HCT116 (cell line): ENCODE data around the gene DRD3. TPM values are rescaled to one million over a fixed set of nuclear protein-coding genes. Genes with fewer than 3 reads are reported as not detected.
A peak's percentile ranks its signal among the peaks of the same experiment; 100 is the strongest.

Source experiments
- ATAC-seq: fragments of 200-7000 bp; cut with Tn5 transposase; 2 replicates; pipeline ENCODE4 v1.9.1; 2020; ENCODE audit warnings: mild to moderate bottlenecking, moderate library complexity
- BruUV-seq: library from RNA; stranded (reverse); fragments of 400-500 nt; replicated peaks from 2 replicates; lab custom pipeline; 2021; lab: Mats Ljungman, UMichigan
- CTCF ChIA-PET: fragments of 300-600 bp; sonication (Branson Sonifier 250); formaldehyde crosslinking; loops from one replicate; lab custom pipeline; 2021; ENCODE audit warnings: antibody characterized with exemption; lab: Charles Lee
- POLR2A ChIA-PET: fragments of 300-600, 350-600 bp; sonication (Branson Sonifier 250); formaldehyde crosslinking; loops from one replicate; lab custom pipeline; 2021; ENCODE audit warnings: antibody characterized with exemption; lab: Charles Lee
- RAD21 ChIA-PET, 2 experiments: fragments of 300-600 bp; sonication (Branson Sonifier 250); formaldehyde crosslinking; loops; one replicate each; lab custom pipeline; 2023; ENCODE audit warnings: low total read pairs in 2 of 2; ENCODE audit not compliant: uncharacterized antibody in 2 of 2, unreplicated experiment in 2 of 2, low non-redundant PET in 1 of 2; lab: Charles Lee
- DNase-seq: peaks from one replicate; pipeline ENCODE4 v3.0.0-alpha.2; 2010; ENCODE audit warnings: low read depth, low spot score
- H2AFZ ChIP-seq: fragments of 200-600 bp; shearing (Covaris generic), sonication (generic); 2 replicates; pipeline ENCODE4 v1.6.1; 2017; ENCODE audit warnings: low read depth, mixed run types, mixed read lengths, antibody characterized with exemption, low read length; ENCODE audit not compliant: poor library complexity, severe bottlenecking
- H3K27ac ChIP-seq: 2 replicates; pipeline ENCODE4 v1.5.1; 2012; ENCODE audit warnings: low read depth, low read length
- H3K27me3 ChIP-seq: fragments of 200-600 bp; sonication (generic); 2 replicates; pipeline ENCODE4 v1.6.1; 2016; ENCODE audit warnings: mixed run types, low read length, mixed read lengths; ENCODE audit not compliant: insufficient read depth
- H3K36me3 ChIP-seq, 2 experiments: fragments of 200-500 bp in 1 of 2; fragments of 200-600 bp in 1 of 2; sonication (Bioruptor generic) in 1 of 2; sonication (generic) in 1 of 2; 2 replicates each; pipeline versions ENCODE4 v1.5.1 to v1.6.1; 2014 to 2016; ENCODE audit warnings: low read length in 2 of 2, inconsistent platforms in 1 of 2, mixed read lengths in 1 of 2, mixed run types in 1 of 2; ENCODE audit not compliant: insufficient read depth in 2 of 2, control insufficient read depth in 1 of 2
- H3K4me1 ChIP-seq, 2 experiments: fragments of 200-600 bp in 1 of 2; sonication (generic) in 1 of 2; 2 replicates each; pipeline versions ENCODE4 v1.5.1 to v1.6.1; 2012 to 2017; ENCODE audit warnings: low read length in 2 of 2, inconsistent platforms in 1 of 2, mild to moderate bottlenecking in 1 of 2, mixed read lengths in 1 of 2, mixed run types in 1 of 2, moderate library complexity in 1 of 2; ENCODE audit not compliant: insufficient read depth in 2 of 2, control insufficient read depth in 1 of 2
- H3K4me2 ChIP-seq: fragments of 200-600 bp; sonication (generic); 2 replicates; pipeline ENCODE4 v1.6.1; 2017; ENCODE audit warnings: mixed run types, low read length, mixed read lengths
- H3K4me3 ChIP-seq, 2 experiments: fragments of 200-600 bp in 1 of 2; sonication (generic) in 1 of 2; replicated peaks in 1 of 2; 2 replicates each; pipeline ENCODE4 v1.5.1; 2011 to 2016; ENCODE audit warnings: low read length in 2 of 2, control low read depth in 1 of 2, low read depth in 1 of 2, mild to moderate bottlenecking in 1 of 2, mixed read lengths in 1 of 2, mixed run types in 1 of 2
- H3K79me2 ChIP-seq: fragments of 200-600 bp; sonication (generic); 2 replicates; pipeline ENCODE4 v1.6.1; 2017; ENCODE audit warnings: mild to moderate bottlenecking, mixed run types, low read length, moderate library complexity, mixed read lengths; ENCODE audit not compliant: insufficient read depth
- H3K9ac ChIP-seq: fragments of 200-600 bp; sonication (generic); 2 replicates; pipeline ENCODE4 v1.6.1; 2016; ENCODE audit warnings: low read length, mixed read lengths
- H3K9me2 ChIP-seq: fragments of 200-600 bp; sonication (generic), shearing (Covaris generic); 2 replicates; pipeline ENCODE4 v1.6.1; 2017; ENCODE audit warnings: mixed run types, mild to moderate bottlenecking, moderate library complexity; ENCODE audit not compliant: insufficient read depth
- H3K9me3 ChIP-seq, 2 experiments: fragments of 200-500 bp in 1 of 2; fragments of 200-600 bp in 1 of 2; sonication (Bioruptor generic) in 1 of 2; sonication (generic) in 1 of 2; 2 replicates each; pipeline ENCODE4 v1.6.1; 2014 to 2017; ENCODE audit warnings: low read length in 2 of 2, mixed read lengths in 2 of 2, inconsistent platforms in 1 of 2, low read depth in 1 of 2, mild to moderate bottlenecking in 1 of 2, mixed run types in 1 of 2, moderate library complexity in 1 of 2; ENCODE audit not compliant: control insufficient read depth in 1 of 2, insufficient read depth in 1 of 2
- H4K20me1 ChIP-seq: fragments of 200-600 bp; sonication (generic), shearing (Covaris generic); 2 replicates; pipeline ENCODE4 v1.6.1; 2017; ENCODE audit warnings: mixed run types, mild to moderate bottlenecking, moderate library complexity; ENCODE audit not compliant: insufficient read depth
- CBX3 ChIP-seq: IDR thresholded peaks from 2 replicates; pipeline ENCODE4 v1.6.1; 2012; ENCODE audit warnings: low read depth
- CEBPB ChIP-seq: IDR thresholded peaks from 2 replicates; pipeline ENCODE4 v1.6.1; 2012; ENCODE audit warnings: low read depth
- JUND ChIP-seq: IDR thresholded peaks from 2 replicates; pipeline ENCODE4 v1.6.1; 2012
- REST ChIP-seq: IDR thresholded peaks from 2 replicates; pipeline ENCODE4 v1.6.1; 2012; ENCODE audit warnings: low read depth
- SP1 ChIP-seq: IDR thresholded peaks from 2 replicates; pipeline ENCODE4 v1.6.1; 2012; ENCODE audit warnings: low read depth
- ZFX ChIP-seq: fragments of 450-650 bp; IDR thresholded peaks from 2 replicates; pipeline ENCODE4 v1.6.1; 2017
- intact Hi-C: fragments of 100-400 bp; cut with micrococcal nuclease; formaldehyde crosslinking; loops from 2 replicates; pipeline ENCODE4 v1.10.0; 2022
- total RNA-seq: library from RNA; stranded (reverse); gene quantifications from one replicate; pipeline ENCODE4 v1.2.1, GENCODE V29; 2021; ENCODE audit not compliant: unreplicated experiment

DRD3 gene
- total RNA-seq, 1 experiment from 2014 or later, result not detected

- Histone ChIP-seq H3K9me3 (no peaks in the 10 kb centered on the region), H3K9me2 (no peaks in the 10 kb centered on the region), H3K27me3 (no peaks in the 10 kb centered on the region), H3K4me2 (no peak overlapping the region), H3K79me2 (no peaks in the 10 kb centered on the region), H3K9ac (no peak overlapping the region), H3K27ac (no peak overlapping the region), H3K4me1 (peaks cover 0 to 11% of the 10 kb centered on the region in 2 experiments; a peak in 2 of 4 replicates), H4K20me1 (no peaks in the 10 kb centered on the region), H2AFZ (peak overlapping the region; percentile 86), H3K36me3 (no peaks in the 10 kb centered on the region), H3K4me3 (no peak overlapping the region)
- DNase-seq (no peak), ATAC-seq (no peak)
- no TSS peak for BruUV-seq
- RAD21 ChIA-PET, result no interaction called here
- CTCF ChIA-PET, result interaction anchor here (1.0 to 2.4 kb wide), 6 partner anchors 10 to 418 kb away, joined by 4 to 12 read pairs (median 4); no protein-coding TSS in a partner anchor
- POLR2A ChIA-PET, result no interaction called here
- intact Hi-C loops, result loop anchor here (5.0 to 10.0 kb wide), 3 partner anchors 310 to 1660 kb away; no protein-coding TSS in a partner anchor
- TF ChIP-seq CEBPB (no peak), SP1 (no peak), JUND (no peak), REST (no peak), ZFX (no peak), CBX3 (no peak)
Measured at GRCh38 chr3:114154321-114154821, 24.5 kb downstream of the DRD3 start.
